ENCODE measurements around the gene TRIM61. TPM values are rescaled to one million over a fixed set of nuclear protein-coding genes. Genes with fewer than 3 reads are reported as not detected.
"Not testable (repeated sequence)": the region's sequence is repeated elsewhere in the genome, so short reads cannot be mapped to it uniquely, and the experiment has no call there.

Gene TRIM61
- total RNA-seq, 1 donor from 2014 or later, result 0.89 TPM

DNA sequence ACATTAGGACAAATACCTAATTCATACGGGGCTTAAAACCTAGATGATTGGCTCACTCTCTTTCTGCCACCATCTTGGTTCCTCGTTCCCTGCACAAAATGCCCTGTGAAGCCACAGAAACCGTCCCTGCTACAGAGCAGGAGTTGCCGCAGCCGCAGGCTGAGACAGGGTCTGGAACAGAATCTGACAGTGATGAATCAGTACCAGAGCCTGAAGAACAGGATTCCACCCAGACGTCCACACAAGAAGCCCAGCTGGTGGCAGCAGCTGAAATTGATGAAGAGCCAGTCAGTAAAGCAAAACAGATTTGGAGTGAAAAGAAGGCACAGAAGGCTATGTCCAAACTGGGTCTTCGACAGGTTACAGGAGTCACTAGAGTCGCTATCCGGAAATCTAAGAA lies 34.3 kb downstream of the TRIM61 start:
- H3K4me3 ChIP-seq, result no peak overlapping the region
- intact Hi-C loops (cut with DNase I), result no loop called here
- no peak for ATAC-seq

GRCh38 chr4:164937576-164938270 lies 39.7 kb downstream of the TRIM61 start:
- intact Hi-C loops (cut with DNase I), result no loop called here
- no peak overlapping the region for H3K27ac ChIP-seq
- no peak overlapping the region for H3K4me3 ChIP-seq
- H3K27me3 ChIP-seq (ENCODE audit: low read depth), result no peaks in the 10 kb centered on the region
- no peaks in the 10 kb centered on the region for H3K9me3 ChIP-seq
- H3K4me1 ChIP-seq, result no peaks in the 10 kb centered on the region
- DNase-seq (no peak), ATAC-seq (no peak)
- no peaks in the 10 kb centered on the region for H3K36me3 ChIP-seq
- TF ChIP-seq, protein P1, sequence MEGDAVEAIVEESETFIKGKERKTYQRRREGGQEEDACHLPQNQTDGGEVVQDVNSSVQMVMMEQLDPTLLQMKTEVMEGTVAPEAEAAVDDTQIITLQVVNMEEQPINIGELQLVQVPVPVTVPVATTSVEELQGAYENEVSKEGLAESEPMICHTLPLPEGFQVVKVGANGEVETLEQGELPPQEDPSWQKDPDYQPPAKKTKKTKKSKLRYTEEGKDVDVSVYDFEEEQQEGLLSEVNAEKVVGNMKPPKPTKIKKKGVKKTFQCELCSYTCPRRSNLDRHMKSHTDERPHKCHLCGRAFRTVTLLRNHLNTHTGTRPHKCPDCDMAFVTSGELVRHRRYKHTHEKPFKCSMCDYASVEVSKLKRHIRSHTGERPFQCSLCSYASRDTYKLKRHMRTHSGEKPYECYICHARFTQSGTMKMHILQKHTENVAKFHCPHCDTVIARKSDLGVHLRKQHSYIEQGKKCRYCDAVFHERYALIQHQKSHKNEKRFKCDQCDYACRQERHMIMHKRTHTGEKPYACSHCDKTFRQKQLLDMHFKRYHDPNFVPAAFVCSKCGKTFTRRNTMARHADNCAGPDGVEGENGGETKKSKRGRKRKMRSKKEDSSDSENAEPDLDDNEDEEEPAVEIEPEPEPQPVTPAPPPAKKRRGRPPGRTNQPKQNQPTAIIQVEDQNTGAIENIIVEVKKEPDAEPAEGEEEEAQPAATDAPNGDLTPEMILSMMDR (IDR thresholded peaks at IDR 0.05), result no peak

More for the DNA sequence above, 34.3 kb downstream of the TRIM61 start:
- TF ChIP-seq, protein P1 (IDR thresholded peaks at IDR 0.05), result no peak
- Histone ChIP-seq H3K27me3 (ENCODE audit: low read depth) (no peaks in the 10 kb centered on the region), H3K36me3 (no peaks in the 10 kb centered on the region), H3K4me1 (no peaks in the 10 kb centered on the region), H3K27ac (no peak overlapping the region), H3K9me3 (no peaks in the 10 kb centered on the region)
- DNase-seq, result no peak

GRCh38 chr4:164935865-164936606 lies 41.4 kb downstream of the TRIM61 start:
- DNase-seq; H3K27ac ChIP-seq; intact Hi-C loops (cut with DNase I); H3K4me1 ChIP-seq; H3K4me3 ChIP-seq; ATAC-seq; H3K27me3 ChIP-seq (ENCODE audit: low read depth); H3K36me3 ChIP-seq; H3K9me3 ChIP-seq: not testable (repeated sequence)

GRCh38 chr4:164935363-164935762 lies 42.1 kb downstream of the TRIM61 start:
- TF ChIP-seq, protein P1 (IDR thresholded peaks at IDR 0.05), result no peak
- intact Hi-C loops (cut with DNase I), result no loop called here
- Histone ChIP-seq H3K27me3 (ENCODE audit: low read depth) (no peaks in the 10 kb centered on the region), H3K9me3 (no peaks in the 10 kb centered on the region), H3K4me3 (no peak overlapping the region), H3K36me3 (no peaks in the 10 kb centered on the region), H3K4me1 (no peaks in the 10 kb centered on the region), H3K27ac (no peak overlapping the region)
- ATAC-seq, result no peak
- no peak for DNase-seq

- Histone ChIP-seq H3K4me3 (no peak overlapping the region), H3K9me3 (no peaks in the 10 kb centered on the region)
- no peak for ATAC-seq
Measured at GRCh38 chr4:164933244-164933643, 44.2 kb downstream of the TRIM61 start.

More at GRCh38 chr4:164933244-164933643, 44.2 kb downstream of the TRIM61 start:
- TF ChIP-seq, protein P1 (IDR thresholded peaks at IDR 0.05), result no peak
- Histone ChIP-seq H3K27ac (no peak overlapping the region), H3K27me3 (ENCODE audit: low read depth) (no peaks in the 10 kb centered on the region), H3K36me3 (no peaks in the 10 kb centered on the region), H3K4me1 (no peaks in the 10 kb centered on the region)
- DNase-seq, result no peak
- intact Hi-C loops (cut with DNase I), result no loop called here
